HG02884 (cell line): ENCODE measurements around the gene CACNB2.

Experiments
- ATAC-seq: cut with Tn5 transposase; IDR thresholded peaks from one replicate; pipeline ENCODE4 v1.9.1; 2021; ENCODE audit warnings: mild to moderate bottlenecking, moderate library complexity; ENCODE audit not compliant: unreplicated experiment

Gene CACNB2

DNA sequence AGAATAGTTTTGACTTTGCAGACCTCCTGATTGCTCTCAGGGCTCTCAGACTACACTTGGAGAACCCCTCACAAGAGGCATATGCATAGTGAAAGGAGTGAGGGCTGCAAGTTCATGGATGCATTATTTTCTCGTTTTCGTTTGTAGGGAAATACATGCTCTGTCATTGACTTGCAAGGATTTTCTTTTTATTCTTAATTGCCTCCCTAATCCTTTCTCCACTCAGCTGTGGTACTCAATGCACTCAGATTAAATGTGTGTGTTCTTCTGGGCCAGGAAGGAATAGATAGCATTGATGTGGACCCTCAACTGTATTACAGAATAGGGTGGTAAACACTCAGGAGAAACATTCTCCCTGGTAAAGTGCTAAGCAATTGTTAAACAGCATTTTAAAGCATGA lies 188.7 kb downstream of the CACNB2 start:
- no peak for ATAC-seq

DNA sequence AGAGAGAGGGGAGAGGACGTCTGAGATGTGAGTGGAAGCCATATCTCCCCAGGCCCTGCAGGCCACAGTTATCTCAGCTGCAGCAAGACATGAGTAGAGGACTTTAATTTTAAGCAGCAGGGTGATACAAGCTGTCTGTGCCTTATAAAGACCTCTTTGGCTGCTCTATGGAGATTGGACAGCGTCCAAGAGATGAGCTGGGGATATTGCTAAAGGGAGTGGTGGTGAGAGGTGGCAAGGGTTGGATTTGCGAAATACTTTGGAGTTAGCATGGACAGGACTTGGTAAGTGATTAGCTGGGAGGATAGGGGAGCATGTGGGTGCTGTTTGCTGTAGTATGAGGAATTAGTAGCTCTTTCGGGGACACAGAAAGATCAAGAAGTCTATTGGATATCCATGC lies 191.8 kb downstream of the CACNB2 start:
- ATAC-seq, result no peak

DNA sequence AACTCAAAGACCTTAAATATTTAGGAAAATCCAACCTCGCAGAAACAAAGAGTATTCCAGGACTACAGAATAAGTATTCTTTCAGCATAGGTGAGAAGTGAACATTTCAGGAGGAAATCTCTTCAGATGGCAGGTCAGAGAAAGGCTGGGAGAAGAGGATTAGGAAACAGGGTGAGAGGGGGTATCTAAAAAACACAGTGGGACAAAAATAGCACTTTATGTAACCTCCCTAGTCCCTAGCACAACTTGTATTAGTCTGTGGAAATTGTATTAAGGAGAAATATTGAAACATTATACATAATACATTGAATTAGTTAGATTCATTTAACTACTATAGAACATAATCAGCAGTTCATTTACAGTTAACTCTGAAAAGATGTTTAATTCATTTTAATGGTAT lies 192.3 kb downstream of the CACNB2 start:
- ATAC-seq, result no peak

DNA sequence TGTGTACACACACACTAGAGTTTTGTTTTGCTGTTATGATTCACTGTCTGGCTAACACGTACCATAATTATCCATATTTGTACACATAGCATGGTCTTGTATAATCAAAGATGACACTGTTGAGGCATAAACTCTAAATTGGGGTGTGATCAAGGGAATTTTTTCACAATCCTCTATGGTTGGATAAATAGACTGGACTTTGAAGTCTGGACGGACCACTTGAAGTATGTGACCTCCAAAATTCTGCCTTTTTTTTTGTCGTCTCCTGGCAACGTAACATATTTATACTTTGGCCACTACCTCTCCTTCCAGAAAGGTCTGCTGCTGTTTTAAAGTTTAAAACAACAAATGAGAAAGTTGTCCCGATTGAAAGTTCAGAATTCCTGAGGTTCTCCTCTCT lies 193.4 kb downstream of the CACNB2 start:
- no peak for ATAC-seq

DNA sequence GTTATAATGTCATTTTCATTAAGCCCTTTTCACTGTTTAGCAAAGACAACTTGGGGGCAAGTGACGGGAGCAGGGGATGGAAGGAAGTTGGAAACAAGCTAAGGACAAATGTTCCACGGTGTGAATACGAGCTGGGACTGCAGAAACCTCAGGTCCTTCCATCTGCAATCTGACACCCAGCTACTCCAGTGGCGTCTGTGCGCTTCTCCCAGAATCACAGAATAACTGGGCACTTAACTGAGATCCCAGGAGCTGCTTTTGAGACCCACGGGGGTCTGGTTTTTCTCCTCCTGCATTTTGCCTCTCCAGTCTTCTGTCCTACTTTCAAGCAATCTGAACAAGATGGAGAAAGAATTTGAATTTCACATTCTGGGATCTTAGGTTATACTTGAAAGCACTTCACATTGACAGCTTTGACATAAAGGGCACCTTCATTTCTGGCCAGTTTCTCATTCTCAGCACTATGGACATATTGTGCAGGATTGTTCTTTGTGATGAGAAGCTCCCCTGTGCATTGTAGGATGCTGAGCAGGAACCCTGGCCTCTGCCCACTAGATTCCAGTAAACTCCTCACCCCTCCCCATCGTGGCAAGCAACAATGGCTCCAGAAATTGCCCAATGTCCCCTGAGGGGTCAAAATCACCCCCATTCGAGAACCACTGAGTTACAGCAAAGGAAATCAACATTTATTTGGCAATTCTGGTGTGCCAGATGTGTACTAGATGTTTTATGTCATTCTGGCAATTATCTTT lies 194.1 kb downstream of the CACNB2 start:
- ATAC-seq, result no peak

DNA sequence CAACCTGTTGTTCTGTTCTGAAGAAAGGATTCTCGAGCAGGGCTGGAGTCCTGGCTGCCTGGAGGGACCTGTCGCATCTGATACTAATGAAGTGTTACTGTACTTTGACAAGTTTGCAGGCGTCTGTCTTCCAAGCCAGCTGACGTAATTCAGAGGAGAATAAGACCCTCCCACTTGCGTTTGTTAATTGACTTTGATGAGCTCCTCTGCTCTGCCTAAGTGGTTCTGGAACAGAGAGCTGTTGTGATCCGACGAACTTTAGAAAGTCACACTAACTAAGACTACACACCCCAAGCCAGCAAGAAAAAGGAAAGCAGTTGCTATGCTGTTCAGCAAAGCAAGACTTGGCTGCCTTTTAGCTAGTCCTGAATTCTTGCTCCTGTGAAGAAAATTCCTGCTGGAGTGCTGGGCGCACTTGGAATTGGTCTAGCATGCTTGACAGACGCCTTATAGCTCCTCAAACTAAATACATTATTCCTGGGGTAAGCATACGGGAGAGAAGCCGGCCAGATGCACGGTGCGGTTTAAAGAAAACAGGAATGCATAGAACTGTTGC lies 200.3 kb downstream of the CACNB2 start:
- ATAC-seq, result no peak

DNA sequence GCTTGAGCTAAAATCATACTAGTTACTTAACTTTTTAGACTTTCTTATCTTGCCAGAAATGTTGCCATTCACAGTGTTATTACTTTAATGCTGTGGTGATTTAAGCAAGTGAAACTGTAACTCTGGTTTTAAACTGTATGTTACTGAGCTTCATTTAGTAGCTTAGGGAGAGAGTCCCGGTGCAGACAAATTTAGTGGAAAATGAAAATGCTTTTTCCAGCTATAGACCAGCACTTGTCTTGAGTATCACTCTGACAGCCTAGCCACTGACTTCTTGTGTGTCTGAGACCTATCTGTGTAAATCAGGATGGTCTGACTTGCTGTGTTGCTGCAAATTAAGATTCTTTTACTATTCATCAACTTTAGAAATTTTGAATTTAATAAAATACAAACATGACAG lies 200.8 kb downstream of the CACNB2 start:
- ATAC-seq, result no peak

DNA sequence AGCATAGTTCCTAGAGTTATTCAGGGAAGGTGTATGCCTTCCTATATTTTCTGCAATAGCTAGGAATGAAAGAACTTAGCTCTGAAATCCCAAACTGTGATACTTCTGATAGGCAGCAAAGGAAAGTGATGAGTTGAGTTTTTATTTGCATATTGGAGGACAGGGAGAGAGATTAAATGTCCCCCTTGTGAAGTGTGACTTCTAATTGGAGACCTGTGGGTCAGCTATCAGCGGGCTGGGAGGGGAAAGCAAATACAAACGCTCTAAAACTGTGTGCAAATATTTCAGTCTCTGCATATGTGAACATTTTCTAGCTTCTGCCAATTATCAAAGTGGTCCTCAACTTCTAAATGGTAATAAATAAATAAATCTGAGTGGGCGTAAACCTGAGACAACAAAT lies 203.3 kb downstream of the CACNB2 start:
- no peak for ATAC-seq

DNA sequence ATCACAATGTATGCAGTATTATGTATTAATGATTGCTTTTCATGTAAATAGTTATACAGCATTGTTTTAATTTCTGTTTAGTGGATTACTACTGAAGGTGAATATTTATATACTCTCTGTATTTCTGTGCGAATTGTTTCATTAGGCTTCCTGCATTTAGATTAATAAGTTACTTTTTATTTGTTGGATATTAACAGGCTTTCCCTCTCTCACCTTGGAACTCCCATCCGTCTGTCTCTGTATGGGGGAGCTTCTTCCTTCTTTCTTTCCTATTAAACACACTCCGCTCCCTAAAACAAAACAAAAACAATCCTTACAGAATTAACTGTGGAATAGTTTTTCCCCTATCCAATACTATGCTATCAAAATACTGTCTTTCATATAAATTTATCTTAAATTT lies 205.1 kb downstream of the CACNB2 start:
- ATAC-seq, result no peak

DNA sequence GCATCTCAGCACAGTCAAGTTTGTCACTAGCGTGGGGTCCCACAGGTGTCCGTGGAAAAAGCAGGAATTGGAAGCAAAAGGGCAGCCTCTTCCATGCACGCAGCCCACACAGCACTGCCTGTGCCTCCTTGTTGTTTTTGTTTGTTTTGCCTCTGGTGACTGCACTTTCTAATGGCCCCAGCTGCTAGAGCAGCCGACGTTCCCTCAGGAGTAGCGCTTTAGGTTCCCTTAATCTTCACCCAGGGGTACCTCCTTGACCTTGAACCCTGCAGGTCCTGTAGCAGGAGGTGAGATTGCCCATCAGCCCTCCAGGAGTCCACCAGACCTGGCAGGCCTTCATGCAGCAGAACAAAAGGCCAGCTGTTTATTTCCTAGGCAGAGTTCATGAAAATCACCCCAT lies 210.1 kb downstream of the CACNB2 start:
- ATAC-seq, result no peak

DNA sequence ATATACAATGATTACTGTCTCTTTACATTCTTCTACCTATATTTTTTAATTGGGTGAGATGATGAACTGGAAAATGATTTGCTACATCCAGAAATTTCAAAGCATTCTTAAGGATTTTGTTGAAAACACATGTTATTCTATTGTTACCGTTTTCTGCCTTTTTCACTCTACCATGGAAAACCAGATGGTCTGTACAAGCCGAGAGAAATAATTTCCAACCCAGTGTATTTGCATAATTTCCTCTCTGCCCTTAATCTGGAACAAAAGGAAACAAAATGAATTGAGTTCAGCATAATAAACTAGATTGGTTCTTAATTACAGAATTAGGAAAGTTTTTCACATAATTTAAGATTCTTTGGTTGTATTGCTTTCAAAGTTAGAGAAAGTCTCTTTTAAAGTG lies 211.2 kb downstream of the CACNB2 start:
- ATAC-seq, result no peak

DNA sequence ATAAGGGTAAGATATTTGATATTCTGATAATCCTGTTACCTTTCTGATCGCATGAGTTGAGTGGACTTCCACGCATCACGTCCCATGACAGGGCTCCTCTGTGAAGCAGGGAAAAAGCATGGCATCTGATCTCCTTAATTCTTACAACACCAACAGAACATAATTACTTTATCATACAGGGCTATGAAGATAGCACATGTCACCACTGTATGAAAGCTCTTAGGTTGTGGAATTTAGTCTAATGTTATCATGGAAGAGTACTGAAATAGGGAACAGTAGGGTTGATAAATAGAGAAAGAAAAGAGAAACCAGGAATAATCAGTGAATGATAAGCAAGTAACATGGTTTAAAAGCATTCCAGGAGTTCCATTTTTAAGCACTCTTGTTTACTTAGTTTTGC lies 212.0 kb downstream of the CACNB2 start:
- ATAC-seq, result no peak

DNA sequence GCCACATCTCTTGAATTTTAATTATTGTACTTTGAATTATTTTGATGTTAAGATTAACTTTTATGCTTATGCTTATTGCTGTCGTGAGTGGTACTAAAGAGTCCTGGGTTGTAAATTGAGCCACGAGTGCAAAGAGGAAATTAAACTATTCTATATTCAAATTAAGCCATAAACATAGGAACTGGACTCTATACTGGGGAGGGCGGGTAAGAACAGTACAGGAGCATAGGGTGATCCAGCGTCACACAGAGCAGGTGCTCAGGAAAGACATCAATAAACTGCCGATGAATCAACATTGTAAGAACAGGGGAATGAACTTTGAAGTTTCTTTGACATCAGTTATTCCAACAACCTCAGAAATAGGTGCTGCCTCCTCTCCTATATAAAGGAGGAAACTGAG lies 219.6 kb downstream of the CACNB2 start:
- ATAC-seq, result no peak

DNA sequence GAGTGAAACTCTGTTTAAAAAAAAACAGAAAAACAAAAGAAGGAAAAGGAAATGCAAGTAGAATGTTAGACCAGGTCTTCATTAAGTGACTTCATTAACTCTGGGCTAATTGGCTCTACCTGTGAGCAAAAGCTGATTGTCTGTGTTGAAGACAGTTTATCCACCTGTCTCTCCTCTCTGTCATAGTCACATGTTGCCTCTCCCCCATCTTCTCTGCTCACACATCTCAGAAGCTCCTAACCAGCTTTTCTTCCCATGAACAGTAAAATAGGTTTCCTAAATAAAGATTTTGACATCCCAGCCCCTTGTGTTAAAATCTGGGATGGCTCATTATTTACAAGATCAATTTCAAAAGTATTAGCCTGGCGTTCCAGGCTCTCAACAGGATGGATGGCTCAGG lies 222.7 kb downstream of the CACNB2 start:
- no peak for ATAC-seq

DNA sequence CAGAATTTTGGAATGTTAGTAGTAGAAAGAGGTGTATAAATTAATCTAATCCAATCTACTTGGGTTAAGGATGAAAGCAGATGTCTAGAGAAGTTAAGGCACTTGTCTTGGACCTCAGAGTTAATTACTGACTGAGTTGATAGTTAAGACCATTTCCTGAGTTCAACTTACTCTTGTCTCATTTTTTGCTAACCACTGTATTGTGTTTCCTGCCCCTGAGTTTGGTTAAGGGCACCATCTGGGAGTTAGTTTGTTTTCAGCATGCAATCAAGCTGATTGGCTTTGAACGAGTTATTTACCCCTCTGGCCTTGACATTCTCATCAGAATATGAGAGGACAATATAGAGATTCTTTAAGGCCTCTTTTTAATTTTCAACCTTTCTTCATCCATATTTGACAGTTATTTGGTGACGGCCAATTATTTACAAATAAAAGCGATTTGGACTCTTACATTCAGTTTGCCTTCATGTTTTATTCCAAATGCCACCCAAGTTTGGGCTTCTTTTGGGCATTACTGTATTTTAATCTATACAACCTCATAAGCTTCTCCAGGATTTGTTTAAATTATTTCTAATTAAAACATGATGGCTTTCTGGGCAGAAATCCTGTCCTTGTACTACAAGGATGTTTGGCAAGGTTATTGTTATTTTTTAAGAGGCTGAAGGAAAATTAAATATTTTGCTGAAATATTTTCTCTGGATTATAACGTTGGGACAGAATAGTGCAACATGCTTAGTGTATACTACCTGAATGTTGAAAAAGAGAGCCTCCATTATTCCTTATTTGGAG lies 225.0 kb downstream of the CACNB2 start:
- no peak for ATAC-seq

DNA sequence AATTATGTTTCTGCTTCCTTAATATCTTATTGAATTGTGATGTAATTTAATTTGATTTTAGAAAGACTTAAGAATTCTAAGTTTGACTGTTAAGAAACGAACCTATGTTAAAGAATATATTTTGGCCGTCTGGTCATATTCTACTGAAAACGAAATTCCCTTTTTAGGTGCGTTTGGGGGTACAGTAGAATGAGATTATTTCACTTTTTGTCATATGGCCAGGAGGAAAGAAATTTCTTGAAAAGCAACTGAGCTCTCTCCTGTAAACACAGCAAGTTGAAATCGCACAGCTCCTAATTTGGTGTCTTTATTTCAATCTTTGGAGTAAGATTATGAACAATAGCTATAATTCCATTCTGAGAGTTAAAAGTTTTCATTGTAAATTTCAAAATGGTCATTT lies 227.6 kb downstream of the CACNB2 start:
- ATAC-seq, result no peak

DNA sequence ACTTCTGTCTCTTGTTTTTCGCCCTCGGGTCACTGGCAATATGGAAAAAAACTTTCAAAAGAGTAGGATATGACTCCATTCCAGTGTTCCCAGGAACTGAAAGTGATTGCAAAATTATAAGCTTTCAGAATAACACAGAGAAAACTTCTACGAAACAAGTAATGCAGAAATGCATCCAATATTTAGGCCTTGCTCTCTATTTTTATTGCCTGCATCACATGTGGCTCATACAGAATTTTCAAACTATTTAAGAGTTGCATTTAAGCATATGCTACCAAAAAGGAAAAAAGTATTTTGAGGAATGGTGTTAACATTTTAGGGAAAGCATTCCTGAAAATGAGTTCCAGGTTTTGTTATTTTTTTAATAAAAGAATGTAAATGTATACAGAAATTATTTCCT lies 228.0 kb downstream of the CACNB2 start:
- no peak for ATAC-seq

DNA sequence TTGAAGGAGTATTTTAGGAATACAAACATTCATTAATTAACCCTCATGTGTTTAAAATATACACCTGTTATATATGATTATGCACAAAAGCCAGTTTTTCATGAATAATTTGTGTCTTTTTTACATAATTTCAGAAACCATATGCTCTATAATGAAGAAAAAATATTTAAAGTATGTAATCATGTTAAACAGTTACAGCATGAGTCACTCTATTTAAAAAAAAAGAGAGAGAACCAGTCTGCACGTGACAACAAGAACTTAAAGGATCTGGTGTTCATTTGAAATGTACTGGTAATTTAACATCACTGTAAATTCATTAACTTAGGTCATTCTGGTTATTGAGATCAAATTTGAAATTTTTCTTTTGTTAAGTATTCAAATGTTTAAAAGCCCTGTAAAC lies 228.5 kb downstream of the CACNB2 start:
- ATAC-seq, result no peak

DNA sequence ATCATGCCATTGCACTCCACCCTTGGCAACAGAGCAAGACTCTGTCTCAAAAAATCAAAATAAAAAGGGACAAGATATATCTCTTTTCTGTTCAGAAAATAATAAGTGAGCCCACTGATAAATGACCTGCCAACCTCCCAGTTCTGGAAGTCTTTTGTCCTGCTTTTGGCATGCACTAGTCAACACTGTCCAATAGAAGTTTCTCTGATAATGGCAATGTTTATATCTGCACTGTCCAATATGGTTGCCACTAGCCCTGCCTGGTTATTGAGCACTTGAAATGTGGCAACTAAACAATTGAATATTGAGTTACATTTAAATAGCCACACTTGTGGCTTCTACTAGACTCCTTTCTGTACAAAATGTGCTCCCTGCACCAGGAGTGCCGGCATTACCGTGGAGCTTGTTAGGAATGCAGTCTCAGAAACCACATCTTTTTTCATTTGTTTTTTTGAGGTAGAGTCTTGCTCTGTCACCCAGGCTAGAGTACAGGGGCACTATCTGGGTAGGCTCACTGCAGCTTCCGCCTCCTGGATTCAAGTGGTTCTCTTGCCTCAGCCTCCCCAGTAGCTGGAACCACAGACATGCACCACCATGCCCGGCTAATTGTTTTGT lies 229.7 kb downstream of the CACNB2 start:
- no peak for ATAC-seq

DNA sequence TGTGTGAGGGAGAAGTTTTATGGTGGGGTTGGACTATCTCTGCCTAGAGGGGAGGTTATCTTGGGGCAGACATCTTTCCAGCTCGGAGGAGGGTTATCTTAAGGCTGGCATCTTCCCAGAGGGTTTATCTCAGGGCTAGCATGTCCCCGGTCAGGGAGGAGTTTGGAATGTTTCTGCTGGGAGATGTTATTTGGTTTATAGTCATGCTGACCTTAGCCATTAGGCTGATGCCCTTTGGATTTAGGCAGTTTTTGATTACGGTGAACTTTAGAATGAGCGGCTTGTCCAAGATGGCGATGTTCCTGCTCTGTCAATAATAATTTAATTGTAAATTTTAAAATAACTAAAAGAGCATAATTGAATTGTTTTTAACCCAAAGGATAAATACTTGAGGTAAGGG lies 236.4 kb downstream of the CACNB2 start:
- ATAC-seq, result no peak

DNA sequence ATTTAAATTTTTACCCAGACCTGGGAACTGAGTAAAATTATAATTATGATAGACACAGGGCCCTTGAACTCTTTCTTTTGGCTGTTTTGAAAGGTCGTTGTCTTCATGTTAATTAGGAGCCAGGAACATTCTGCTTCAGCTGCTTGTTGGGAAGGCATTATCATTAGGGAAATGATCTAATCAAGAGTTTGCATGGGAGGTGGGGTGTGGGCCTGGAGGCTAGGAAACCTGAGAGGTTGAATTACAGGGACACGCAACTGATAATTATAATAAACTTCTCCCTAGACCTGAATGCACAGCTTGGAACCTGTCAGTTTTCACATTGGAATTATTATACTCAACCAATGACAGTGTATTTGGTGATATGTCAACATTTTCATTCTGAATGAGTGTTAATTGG lies 237.7 kb downstream of the CACNB2 start:
- ATAC-seq, result no peak

DNA sequence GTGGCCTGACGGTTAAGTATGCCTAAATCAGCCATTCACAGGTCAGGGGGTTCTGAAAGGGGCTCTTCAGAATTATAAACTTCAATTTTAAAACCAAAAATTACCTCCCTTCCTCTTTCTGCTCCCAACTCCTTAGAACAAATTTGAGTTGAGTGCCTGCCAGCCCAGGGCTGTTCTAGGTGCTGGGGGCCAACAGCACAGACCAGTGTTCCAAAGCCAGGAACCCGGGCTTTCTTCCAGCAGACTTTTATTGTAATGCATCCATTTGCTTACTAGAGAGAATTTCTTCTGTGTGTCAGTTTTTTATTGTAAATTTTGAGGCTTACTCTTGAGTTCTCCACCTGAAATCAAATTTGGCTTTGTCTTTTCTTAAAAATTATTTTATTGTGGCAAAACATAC lies 238.5 kb downstream of the CACNB2 start:
- no peak for ATAC-seq
